Adipose tissue (tissue), 3 donors: Measurements from ENCODE around the gene DAPL1. TPM values are rescaled to one million over a fixed set of nuclear protein-coding genes. Genes with fewer than 3 reads are reported as not detected.
"Not testable (repeated sequence)": the region's sequence is repeated elsewhere in the genome, so short reads cannot be mapped to it uniquely, and the experiment has no call there.

Experiments used
- H3K27ac ChIP-seq: one replicate; pipeline ENCODE4 v1.5.1; 2013; ENCODE audit warnings: low read depth, low read length
- WGBS, 3 donors: extraction: QIAGEN DNeasy Blood & Tissue Kit; methylation state at CpG; one replicate each; pipeline ENCODE4 v1.1.7; 2013; 5-methylcytosine and 5-hydroxymethylcytosine counted together
- polyA plus RNA-seq, 3 donors: library from polyadenylated mRNA; stranded (reverse); fragments of 200-250 nt; gene quantifications; one replicate each; pipeline ENCODE4 v1.2.3, GENCODE V29; 2013
- donor health status: healthy with polysubstance abuse.
- donor health status: Bipolar disorder and iron deficiency.
- donor health status: healthy.

The DAPL1 gene
- polyA plus RNA-seq, 3 donors = 0.31 to 15.6 TPM; not detected in 1

DNA sequence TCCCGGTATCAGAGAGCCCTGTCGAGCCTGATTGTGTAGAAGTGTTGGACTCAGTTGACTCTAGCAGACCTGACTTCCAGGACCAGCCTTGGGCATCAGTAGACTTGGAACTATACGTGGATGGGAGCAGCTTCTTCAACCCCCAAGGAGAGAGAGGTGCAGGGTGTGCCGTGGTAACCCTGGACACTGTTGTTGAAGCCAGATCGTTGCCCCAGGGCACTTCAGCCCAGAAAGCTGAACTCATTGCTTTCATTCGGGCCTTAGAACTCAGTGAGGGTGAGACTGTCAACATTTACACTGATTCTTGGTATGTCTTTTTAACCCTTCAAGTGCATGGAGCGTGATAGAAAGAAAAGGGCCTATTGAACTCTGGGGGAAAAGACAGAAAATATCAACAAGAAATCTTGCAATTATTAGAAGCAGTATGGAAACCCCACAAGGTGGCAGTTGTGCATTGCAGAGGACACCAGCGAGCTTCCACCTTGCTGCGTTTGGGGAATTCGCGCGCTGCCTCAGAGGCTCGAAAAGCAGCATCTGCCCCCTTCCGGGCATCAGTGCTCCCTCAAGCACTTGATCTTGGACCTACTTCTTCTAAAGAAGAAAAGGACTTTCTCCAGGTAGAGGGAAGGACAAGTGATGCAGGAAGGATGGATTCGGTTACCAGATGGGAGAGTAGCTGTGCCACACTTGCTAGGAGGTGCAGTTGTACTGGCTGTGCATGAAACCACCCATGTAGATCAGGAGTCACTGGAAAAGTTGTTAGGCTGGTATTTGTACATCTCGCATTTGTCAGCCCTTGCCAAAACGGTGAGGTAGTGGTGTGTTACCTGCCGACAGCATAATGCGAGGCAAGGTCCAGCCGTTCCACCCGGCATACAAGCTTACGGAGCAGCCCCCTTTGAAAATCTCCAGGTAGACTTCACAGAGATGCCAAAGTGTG, 53.2 kb downstream of the DAPL1 start:
- WGBS, 3 donors = 71 to 82% (median 75%) methylated on average over 20 to 21 of the region's 22 CpGs
- H3K27ac ChIP-seq = not testable (repeated sequence)

DNA sequence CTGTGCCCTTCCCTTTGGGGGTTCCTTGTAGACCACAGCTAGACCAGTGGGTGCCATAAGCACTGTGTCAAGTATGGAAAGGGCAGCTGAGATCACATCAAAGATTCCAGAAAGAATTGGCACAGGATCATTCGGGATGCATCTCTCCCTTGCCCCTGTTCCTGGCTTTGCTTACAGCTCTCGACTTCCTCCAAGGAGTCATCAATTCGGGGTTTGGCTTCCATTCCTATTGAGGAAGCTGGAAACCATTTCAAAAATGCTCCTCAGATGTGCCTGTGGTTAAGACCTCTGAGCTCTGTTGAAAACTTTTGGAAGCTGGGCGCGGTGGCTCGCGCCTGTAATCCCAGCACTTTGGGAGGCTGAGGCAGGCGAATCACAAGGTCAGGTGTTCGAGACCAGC, 65.1 kb downstream of the DAPL1 start:
- not testable (repeated sequence) for H3K27ac ChIP-seq
- 64 to 92% (median 82%) methylated on average over 9 of the region's 9 CpGs for WGBS, 3 donors

DNA sequence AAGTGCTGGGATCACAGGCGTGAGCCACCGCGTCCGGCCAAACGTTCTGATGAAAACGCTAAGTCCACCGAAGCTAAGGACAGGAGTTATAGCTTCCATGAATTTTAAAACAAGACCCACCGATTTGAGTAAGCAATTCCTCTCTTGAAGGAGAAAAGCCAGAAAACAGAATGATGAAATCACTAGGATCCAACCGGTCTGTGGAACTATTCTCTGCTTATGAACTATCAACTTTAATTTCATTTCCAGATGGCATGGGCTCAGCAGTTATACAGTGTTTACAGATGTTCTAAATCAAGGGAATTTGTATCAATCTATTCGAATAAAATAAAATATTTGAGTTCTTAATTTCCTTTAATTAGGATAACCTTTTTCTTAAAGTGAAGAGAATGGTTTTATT, 66.5 kb downstream of the DAPL1 start:
- WGBS, 3 donors = 83 to 90% (median 90%) methylated on average over 10 of the region's 10 CpGs
- not testable (repeated sequence) for H3K27ac ChIP-seq

DNA sequence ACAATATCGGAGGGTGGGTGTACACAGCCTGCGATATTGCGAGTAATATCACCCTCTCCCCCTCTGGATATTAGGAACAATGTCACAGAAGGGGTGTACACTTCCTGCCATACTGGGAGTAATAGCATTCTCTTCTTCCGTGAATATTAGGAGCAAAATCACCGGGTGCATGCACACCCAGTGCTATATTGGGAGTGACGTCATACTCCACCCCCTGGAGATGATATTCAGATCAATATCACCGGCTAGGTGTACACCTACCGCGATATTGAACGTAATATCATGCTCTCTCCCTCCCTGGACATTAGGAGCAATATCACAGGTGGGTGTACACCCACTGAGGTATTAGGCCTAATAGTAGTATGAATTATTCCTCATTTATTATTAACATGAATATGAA, 70.4 kb downstream of the DAPL1 start:
- not testable (repeated sequence) for H3K27ac ChIP-seq
- WGBS, 3 donors = 92 to 96% (median 94%) methylated on average over 10 of the region's 10 CpGs

Other genes with a start within 250 kb of the DAPL1 start
- 10 to 100 TPM in 1 of 3 donors, 1 to 10 TPM in 2; 4.9 to 10.1 (median 8.4) TPM for gene TANC1, start 173.3 kb downstream of the DAPL1 start, polyA plus RNA-seq